Measurements from ENCODE around the gene BET1.

BET1 gene

GRCh38 chr7:94004024-94004951 is at the start of gene BET1:
BET1 (minus strand) TSS chr7:94004355; CDS start chr7:94004216, 139 bp downstream.
- Histone ChIP-seq H3K4me1 (ENCODE audit: control insufficient read depth, insufficient read depth, low read length) (peaks cover 9% of the 10 kb centered on the region), H3K9ac (ENCODE audit: low read depth, low read length) (peak within 1 kb of the TSS; percentile 88), H3K27me3 (ENCODE audit: control insufficient read depth, insufficient read depth, low read length) (no peaks in the 10 kb centered on the region), H3K36me3 (ENCODE audit: control insufficient read depth, insufficient read depth, low read length) (no peaks in the 10 kb centered on the region), H3K9me3 (ENCODE audit: control insufficient read depth, insufficient read depth, low read length) (no peaks in the 10 kb centered on the region), H3K27ac (ENCODE audit: low read depth, low read length) (peak within 1 kb of the TSS; percentile 86), H3K4me3 (ENCODE audit: low read depth, low read length) (peak within 1 kb of the TSS; percentile 97)

- Histone ChIP-seq H3K4me1 (ENCODE audit: control insufficient read depth, insufficient read depth, low read length) (peaks cover 30% of the 10 kb centered on the region), H3K9me3 (ENCODE audit: control insufficient read depth, insufficient read depth, low read length) (no peaks in the 10 kb centered on the region), H3K9ac (ENCODE audit: low read depth, low read length) (no peak overlapping the region), H3K36me3 (ENCODE audit: control insufficient read depth, insufficient read depth, low read length) (no peaks in the 10 kb centered on the region), H3K4me3 (ENCODE audit: low read depth, low read length) (no peak overlapping the region), H3K27ac (ENCODE audit: low read depth, low read length) (no peak overlapping the region), H3K27me3 (ENCODE audit: control insufficient read depth, insufficient read depth, low read length) (no peaks in the 10 kb centered on the region)
Observed at GRCh38 chr7:94053532-94053931, 49.4 kb upstream of the BET1 start.

- Histone ChIP-seq H3K9ac (ENCODE audit: low read depth, low read length) (no peak overlapping the region), H3K27ac (ENCODE audit: low read depth, low read length) (no peak overlapping the region), H3K9me3 (ENCODE audit: control insufficient read depth, insufficient read depth, low read length) (no peaks in the 10 kb centered on the region), H3K27me3 (ENCODE audit: control insufficient read depth, insufficient read depth, low read length) (no peaks in the 10 kb centered on the region), H3K4me3 (ENCODE audit: low read depth, low read length) (no peak overlapping the region), H3K4me1 (ENCODE audit: control insufficient read depth, insufficient read depth, low read length) (peaks cover 30% of the 10 kb centered on the region), H3K36me3 (ENCODE audit: control insufficient read depth, insufficient read depth, low read length) (no peaks in the 10 kb centered on the region)
Observed at GRCh38 chr7:94052398-94053180, 48.4 kb upstream of the BET1 start.

GRCh38 chr7:94050046-94050445 is 45.9 kb upstream of the BET1 start:
- Histone ChIP-seq H3K9me3 (ENCODE audit: control insufficient read depth, insufficient read depth, low read length) (no peaks in the 10 kb centered on the region), H3K27me3 (ENCODE audit: control insufficient read depth, insufficient read depth, low read length) (no peaks in the 10 kb centered on the region), H3K4me1 (ENCODE audit: control insufficient read depth, insufficient read depth, low read length) (peaks cover 30% of the 10 kb centered on the region), H3K36me3 (ENCODE audit: control insufficient read depth, insufficient read depth, low read length) (no peaks in the 10 kb centered on the region), H3K9ac (ENCODE audit: low read depth, low read length) (no peak overlapping the region), H3K4me3 (ENCODE audit: low read depth, low read length) (no peak overlapping the region), H3K27ac (ENCODE audit: low read depth, low read length) (no peak overlapping the region)

GRCh38 chr7:94049615-94050014 is 45.5 kb upstream of the BET1 start:
- Histone ChIP-seq H3K4me3 (ENCODE audit: low read depth, low read length) (no peak overlapping the region), H3K36me3 (ENCODE audit: control insufficient read depth, insufficient read depth, low read length) (no peaks in the 10 kb centered on the region), H3K27me3 (ENCODE audit: control insufficient read depth, insufficient read depth, low read length) (no peaks in the 10 kb centered on the region), H3K9me3 (ENCODE audit: control insufficient read depth, insufficient read depth, low read length) (no peaks in the 10 kb centered on the region), H3K4me1 (ENCODE audit: control insufficient read depth, insufficient read depth, low read length) (peaks cover 30% of the 10 kb centered on the region), H3K9ac (ENCODE audit: low read depth, low read length) (0 out of 2 replicates have a peak overlapping the region, but pooled peaks have one; percentile 1), H3K27ac (ENCODE audit: low read depth, low read length) (no peak overlapping the region)

- Histone ChIP-seq H3K4me1 (ENCODE audit: control insufficient read depth, insufficient read depth, low read length) (peaks cover 24% of the 10 kb centered on the region), H3K27me3 (ENCODE audit: control insufficient read depth, insufficient read depth, low read length) (no peaks in the 10 kb centered on the region), H3K36me3 (ENCODE audit: control insufficient read depth, insufficient read depth, low read length) (no peaks in the 10 kb centered on the region), H3K4me3 (ENCODE audit: low read depth, low read length) (no peak overlapping the region), H3K9ac (ENCODE audit: low read depth, low read length) (no peak overlapping the region), H3K27ac (ENCODE audit: low read depth, low read length) (no peak overlapping the region), H3K9me3 (ENCODE audit: control insufficient read depth, insufficient read depth, low read length) (no peaks in the 10 kb centered on the region)
Observed at GRCh38 chr7:94048755-94049154, 44.6 kb upstream of the BET1 start.

GRCh38 chr7:94047956-94048355 is 43.8 kb upstream of the BET1 start:
- Histone ChIP-seq H3K27ac (ENCODE audit: low read depth, low read length) (no peak overlapping the region), H3K9ac (ENCODE audit: low read depth, low read length) (no peak overlapping the region), H3K4me3 (ENCODE audit: low read depth, low read length) (no peak overlapping the region), H3K9me3 (ENCODE audit: control insufficient read depth, insufficient read depth, low read length) (no peaks in the 10 kb centered on the region), H3K4me1 (ENCODE audit: control insufficient read depth, insufficient read depth, low read length) (peaks cover 16% of the 10 kb centered on the region; the same call in 1 of the 2 replicates), H3K36me3 (ENCODE audit: control insufficient read depth, insufficient read depth, low read length) (no peaks in the 10 kb centered on the region), H3K27me3 (ENCODE audit: control insufficient read depth, insufficient read depth, low read length) (no peaks in the 10 kb centered on the region)

GRCh38 chr7:94045581-94045980 is 41.4 kb upstream of the BET1 start:
- Histone ChIP-seq H3K36me3 (ENCODE audit: control insufficient read depth, insufficient read depth, low read length) (no peaks in the 10 kb centered on the region), H3K27me3 (ENCODE audit: control insufficient read depth, insufficient read depth, low read length) (no peaks in the 10 kb centered on the region), H3K4me3 (ENCODE audit: low read depth, low read length) (no peak overlapping the region), H3K9ac (ENCODE audit: low read depth, low read length) (no peak overlapping the region), H3K27ac (ENCODE audit: low read depth, low read length) (no peak overlapping the region), H3K9me3 (ENCODE audit: control insufficient read depth, insufficient read depth, low read length) (no peaks in the 10 kb centered on the region), H3K4me1 (ENCODE audit: control insufficient read depth, insufficient read depth, low read length) (peaks cover 11% of the 10 kb centered on the region; the same call in 1 of the 2 replicates)

- no peaks in the 10 kb centered on the region for H3K36me3 ChIP-seq (ENCODE audit: control insufficient read depth, insufficient read depth, low read length)
- no peaks in the 10 kb centered on the region for H3K9me3 ChIP-seq (ENCODE audit: control insufficient read depth, insufficient read depth, low read length)
- H3K4me1 ChIP-seq (ENCODE audit: control insufficient read depth, insufficient read depth, low read length): peaks cover 13% of the 10 kb centered on the region; the same call in 1 of the 2 replicates
- no peak overlapping the region for H3K9ac ChIP-seq (ENCODE audit: low read depth, low read length)
- H3K4me3 ChIP-seq (ENCODE audit: low read depth, low read length): no peak overlapping the region
- H3K27me3 ChIP-seq (ENCODE audit: control insufficient read depth, insufficient read depth, low read length): no peaks in the 10 kb centered on the region
- no peak overlapping the region for H3K27ac ChIP-seq (ENCODE audit: low read depth, low read length)
Observed at GRCh38 chr7:94044806-94045205, 40.7 kb upstream of the BET1 start.

- Histone ChIP-seq H3K27ac (ENCODE audit: low read depth, low read length) (no peak overlapping the region), H3K9me3 (ENCODE audit: control insufficient read depth, insufficient read depth, low read length) (no peaks in the 10 kb centered on the region), H3K36me3 (ENCODE audit: control insufficient read depth, insufficient read depth, low read length) (no peaks in the 10 kb centered on the region), H3K27me3 (ENCODE audit: control insufficient read depth, insufficient read depth, low read length) (no peaks in the 10 kb centered on the region), H3K9ac (ENCODE audit: low read depth, low read length) (no peak overlapping the region), H3K4me1 (ENCODE audit: control insufficient read depth, insufficient read depth, low read length) (peaks cover 8% of the 10 kb centered on the region; the same call in 1 of the 2 replicates), H3K4me3 (ENCODE audit: low read depth, low read length) (no peak overlapping the region)
Observed at GRCh38 chr7:94043299-94043698, 39.1 kb upstream of the BET1 start.

- H3K9me3 ChIP-seq (ENCODE audit: control insufficient read depth, insufficient read depth, low read length): no peaks in the 10 kb centered on the region
- H3K27ac ChIP-seq (ENCODE audit: low read depth, low read length): no peak overlapping the region
- no peaks in the 10 kb centered on the region for H3K36me3 ChIP-seq (ENCODE audit: control insufficient read depth, insufficient read depth, low read length)
- no peak overlapping the region for H3K9ac ChIP-seq (ENCODE audit: low read depth, low read length)
- H3K27me3 ChIP-seq (ENCODE audit: control insufficient read depth, insufficient read depth, low read length): no peaks in the 10 kb centered on the region
- H3K4me1 ChIP-seq (ENCODE audit: control insufficient read depth, insufficient read depth, low read length): peaks cover 10% of the 10 kb centered on the region; the same call in 1 of the 2 replicates
- H3K4me3 ChIP-seq (ENCODE audit: low read depth, low read length): no peak overlapping the region
Observed at GRCh38 chr7:94042381-94042780, 38.2 kb upstream of the BET1 start.
